Lower leg skin (tissue), 4 donors: ENCODE results near the gene ATG2B. TPM values are rescaled to one million over a fixed set of nuclear protein-coding genes. Genes with fewer than 3 reads are reported as not detected.

ENCODE experiments used
- DNase-seq, 2 donors: peaks; one replicate each; pipeline ENCODE4 v3.0.0-alpha.2; 2019; ENCODE audit warnings: low spot score in 2 of 2
- H3K4me3 ChIP-seq: fragments of 200-600 bp; sonication (generic); 2 replicates; pipeline ENCODE4 v1.5.1; 2017; ENCODE audit warnings: mild to moderate bottlenecking, low read depth; ENCODE audit not compliant: poor library complexity, severe bottlenecking
- POLR2A ChIP-seq, 2 donors: fragments of 450-650 bp; IDR thresholded peaks; one replicate each; pipeline ENCODE4 v1.6.1; 2016 to 2017; ENCODE audit warnings: antibody characterized with exemption in 2 of 2, mild to moderate bottlenecking in 1 of 2, moderate library complexity in 1 of 2
- WGBS, 2 donors: methylation state at CpG; one replicate each; pipeline ENCODE4 v1.1.5; 2018; 5-methylcytosine and 5-hydroxymethylcytosine counted together
- intact Hi-C: fragments of 100-400 bp; cut with DNase I; formaldehyde crosslinking; loops from one replicate; pipeline ENCODE4 v1.15.0; 2023; ENCODE audit warnings: low total_unique reads
- total RNA-seq, 4 donors: library from RNA; depleted of rRNA; stranded (reverse); fragments of >200 nt; gene quantifications; one replicate each; pipeline ENCODE4 v1.1.0, GENCODE V29; 2016
- TF ChIP-seq, protein P1 (sequence below), 3 donors: fragments of 450-650 bp; IDR thresholded peaks; one replicate each; pipeline ENCODE4 v1.5.1; 2016; ENCODE audit warnings: antibody characterized with exemption in 3 of 3, mild to moderate bottlenecking in 3 of 3, moderate library complexity in 2 of 3

The ATG2B gene
- total RNA-seq, 4 donors from 2014 or later: 23.8 to 44.8 (median 30.9) TPM

GRCh38 chr14:96284430-96284829, 78.7 kb downstream of the ATG2B start:
- intact Hi-C loops: loop anchor here (10.0 kb wide), 1 partner anchor 280 kb away; no protein-coding TSS in a partner anchor
- H3K4me3 ChIP-seq: no peak overlapping the region
- no peak for TF ChIP-seq POLR2A (IDR thresholded peaks at IDR 0.05)
- TF ChIP-seq, protein P1, sequence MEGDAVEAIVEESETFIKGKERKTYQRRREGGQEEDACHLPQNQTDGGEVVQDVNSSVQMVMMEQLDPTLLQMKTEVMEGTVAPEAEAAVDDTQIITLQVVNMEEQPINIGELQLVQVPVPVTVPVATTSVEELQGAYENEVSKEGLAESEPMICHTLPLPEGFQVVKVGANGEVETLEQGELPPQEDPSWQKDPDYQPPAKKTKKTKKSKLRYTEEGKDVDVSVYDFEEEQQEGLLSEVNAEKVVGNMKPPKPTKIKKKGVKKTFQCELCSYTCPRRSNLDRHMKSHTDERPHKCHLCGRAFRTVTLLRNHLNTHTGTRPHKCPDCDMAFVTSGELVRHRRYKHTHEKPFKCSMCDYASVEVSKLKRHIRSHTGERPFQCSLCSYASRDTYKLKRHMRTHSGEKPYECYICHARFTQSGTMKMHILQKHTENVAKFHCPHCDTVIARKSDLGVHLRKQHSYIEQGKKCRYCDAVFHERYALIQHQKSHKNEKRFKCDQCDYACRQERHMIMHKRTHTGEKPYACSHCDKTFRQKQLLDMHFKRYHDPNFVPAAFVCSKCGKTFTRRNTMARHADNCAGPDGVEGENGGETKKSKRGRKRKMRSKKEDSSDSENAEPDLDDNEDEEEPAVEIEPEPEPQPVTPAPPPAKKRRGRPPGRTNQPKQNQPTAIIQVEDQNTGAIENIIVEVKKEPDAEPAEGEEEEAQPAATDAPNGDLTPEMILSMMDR (IDR thresholded peaks at IDR 0.05): no peak
- WGBS, 2 donors: 79 to 81% methylated on average over 1 of the region's 1 CpG
- no peak for DNase-seq

- intact Hi-C loops: loop anchor here (10.0 kb wide), 1 partner anchor 279 kb away; no protein-coding TSS in a partner anchor
- DNase-seq: no peak
- TF ChIP-seq, protein P1 (IDR thresholded peaks at IDR 0.05): no peak
- TF ChIP-seq POLR2A (IDR thresholded peaks at IDR 0.05): no peak
- 90 to 91% methylated on average over 9 of the region's 9 CpGs for WGBS, 2 donors
- no peak overlapping the region for H3K4me3 ChIP-seq
Measured at GRCh38 chr14:96284008-96284407, 79.1 kb downstream of the ATG2B start.

DNA sequence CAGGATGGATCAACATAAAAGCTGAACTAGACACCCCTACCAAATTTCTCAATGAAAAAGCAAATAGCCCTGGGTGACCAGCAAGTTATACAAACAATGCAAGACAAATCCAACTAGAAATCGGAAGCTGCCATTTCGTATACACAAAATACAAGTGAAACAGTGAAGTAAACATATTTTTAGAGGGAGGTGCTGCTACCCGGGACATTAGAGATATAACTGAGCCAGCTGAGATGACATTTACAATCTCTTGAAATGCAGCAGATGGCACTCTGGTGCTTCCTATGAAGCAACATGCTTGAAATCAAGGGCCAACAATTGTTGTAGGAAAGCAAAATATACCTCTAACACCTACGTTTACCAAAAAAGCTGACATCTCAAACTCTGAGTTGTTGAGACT, 81.7 kb downstream of the ATG2B start:
- no peak overlapping the region for H3K4me3 ChIP-seq
- intact Hi-C loops: loop anchor here (10.0 kb wide), 1 partner anchor 277 kb away; no protein-coding TSS in a partner anchor
- no peak for DNase-seq
- 73 to 80% methylated on average over 4 of the region's 4 CpGs for WGBS, 2 donors
- TF ChIP-seq POLR2A (IDR thresholded peaks at IDR 0.05): no peak
- TF ChIP-seq, protein P1 (IDR thresholded peaks at IDR 0.05): no peak

- WGBS, 2 donors: 95% methylated on average over 2 of the region's 2 CpGs
- no peak for DNase-seq
- no peak overlapping the region for H3K4me3 ChIP-seq
- TF ChIP-seq POLR2A (IDR thresholded peaks at IDR 0.05): no peak
- TF ChIP-seq, protein P1 (IDR thresholded peaks at IDR 0.05): no peak
- intact Hi-C loops: loop anchor here (10.0 kb wide), 1 partner anchor 275 kb away; no protein-coding TSS in a partner anchor
Measured at GRCh38 chr14:96280104-96280503, 83.0 kb downstream of the ATG2B start.

- no peak for DNase-seq
- WGBS, 2 donors: 57 to 59% methylated on average over 8 of the region's 8 CpGs
- H3K4me3 ChIP-seq: no peak overlapping the region
- intact Hi-C loops: loop anchor here (5.0 kb wide), 1 partner anchor 177 kb away; no protein-coding TSS in a partner anchor
- TF ChIP-seq, protein P1 (IDR thresholded peaks at IDR 0.05): no peak
- TF ChIP-seq POLR2A (IDR thresholded peaks at IDR 0.05): no peak
Measured at GRCh38 chr14:96279564-96279963, 83.6 kb downstream of the ATG2B start.

GRCh38 chr14:96277890-96278289, 85.3 kb downstream of the ATG2B start:
- intact Hi-C loops: loop anchor here (5.0 kb wide), 1 partner anchor 176 kb away; no protein-coding TSS in a partner anchor
- no peak for DNase-seq
- 100% methylated on average over 1 of the region's 1 CpG for WGBS, 2 donors
- no peak for TF ChIP-seq POLR2A (IDR thresholded peaks at IDR 0.05)
- TF ChIP-seq, protein P1 (IDR thresholded peaks at IDR 0.05): no peak
- no peak overlapping the region for H3K4me3 ChIP-seq
